Breast epithelium (tissue), 3 donors: ENCODE results near the gene AZU1.

Experiments
- POLR2A ChIP-seq: fragments of 450-650 bp; IDR thresholded peaks from one replicate; pipeline ENCODE4 v1.6.1; 2016; ENCODE audit warnings: antibody characterized with exemption, mild to moderate bottlenecking, moderate library complexity
- POLR2AphosphoS5 ChIP-seq, 3 donors: sonication (generic); formaldehyde crosslinking; IDR thresholded peaks; one replicate each; pipeline ENCODE4 v1.6.1; 2017; ENCODE audit warnings: antibody characterized with exemption in 3 of 3
- TF ChIP-seq, protein P1 (sequence below), 3 donors: fragments of 450-650 bp; IDR thresholded peaks; one replicate each; pipeline ENCODE4 v1.5.1; 2016 to 2017; ENCODE audit warnings: antibody characterized with exemption in 3 of 3, mild to moderate bottlenecking in 3 of 3, moderate library complexity in 3 of 3

DNA sequence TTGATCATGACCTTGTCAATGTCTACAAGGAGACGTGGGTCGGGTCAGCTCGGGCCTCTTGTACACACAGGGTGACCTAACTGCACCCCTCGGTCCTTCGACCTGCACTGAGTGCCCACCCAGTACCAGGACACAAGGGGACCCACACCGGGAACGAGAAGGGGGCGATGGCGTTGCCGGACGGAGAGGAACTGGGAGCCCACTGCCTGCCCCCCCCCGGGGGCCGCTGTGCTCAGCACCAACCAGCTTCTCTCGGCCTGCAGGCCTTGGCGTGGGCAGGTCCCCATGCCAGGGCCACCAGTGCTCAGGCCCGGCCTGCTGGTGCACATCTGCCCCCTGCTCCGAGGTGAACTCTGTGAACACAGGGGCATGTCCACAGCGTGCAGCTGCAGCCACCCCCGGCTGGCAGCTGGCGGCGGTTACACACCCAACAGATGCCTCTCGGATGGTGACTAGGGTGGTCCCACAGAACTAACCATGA lies 46.0 kb downstream of the AZU1 start:
- TF ChIP-seq, protein P1, sequence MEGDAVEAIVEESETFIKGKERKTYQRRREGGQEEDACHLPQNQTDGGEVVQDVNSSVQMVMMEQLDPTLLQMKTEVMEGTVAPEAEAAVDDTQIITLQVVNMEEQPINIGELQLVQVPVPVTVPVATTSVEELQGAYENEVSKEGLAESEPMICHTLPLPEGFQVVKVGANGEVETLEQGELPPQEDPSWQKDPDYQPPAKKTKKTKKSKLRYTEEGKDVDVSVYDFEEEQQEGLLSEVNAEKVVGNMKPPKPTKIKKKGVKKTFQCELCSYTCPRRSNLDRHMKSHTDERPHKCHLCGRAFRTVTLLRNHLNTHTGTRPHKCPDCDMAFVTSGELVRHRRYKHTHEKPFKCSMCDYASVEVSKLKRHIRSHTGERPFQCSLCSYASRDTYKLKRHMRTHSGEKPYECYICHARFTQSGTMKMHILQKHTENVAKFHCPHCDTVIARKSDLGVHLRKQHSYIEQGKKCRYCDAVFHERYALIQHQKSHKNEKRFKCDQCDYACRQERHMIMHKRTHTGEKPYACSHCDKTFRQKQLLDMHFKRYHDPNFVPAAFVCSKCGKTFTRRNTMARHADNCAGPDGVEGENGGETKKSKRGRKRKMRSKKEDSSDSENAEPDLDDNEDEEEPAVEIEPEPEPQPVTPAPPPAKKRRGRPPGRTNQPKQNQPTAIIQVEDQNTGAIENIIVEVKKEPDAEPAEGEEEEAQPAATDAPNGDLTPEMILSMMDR (IDR thresholded peaks at IDR 0.05): no peak
- no peak for TF ChIP-seq POLR2A
- no peak for TF ChIP-seq POLR2AphosphoS5 (IDR thresholded peaks at IDR 0.05)
